Cardiac fibroblast (primary cell): Measurements from ENCODE around the gene ITGB1BP2.
"Not testable (repeated sequence)": the region's sequence is repeated elsewhere in the genome, so short reads cannot be mapped to it uniquely, and the experiment has no call there.

Source experiments
- DNase-seq, 2 donors: peaks; one replicate each; pipeline versions ENCODE4 v3.0.0 to v3.0.0-alpha.2; 2010; ENCODE audit warnings: low read depth in 2 of 2
- H3K4me3 ChIP-seq, 2 donors: replicated peaks in 1 of 2; 1 replicate in 1 of 2; 2 replicates in 1 of 2; pipeline ENCODE4 v1.5.1; 2011; ENCODE audit warnings: low read depth in 2 of 2, low read length in 2 of 2, mild to moderate bottlenecking in 2 of 2, moderate library complexity in 1 of 2
- TF ChIP-seq, protein P1 (sequence below): IDR thresholded peaks from one replicate; pipeline ENCODE4 v1.5.1; 2011; ENCODE audit warnings: low read depth, mild to moderate bottlenecking, low read length, inconsistent platforms

Gene ITGB1BP2

GRCh38 chrX:71301195-71301924, at the start of gene ITGB1BP2:
Gene ITGB1BP2 (plus strand): TSS chrX:71301750. CDS start chrX:71301807, 57 bp downstream.
- TF ChIP-seq, protein P1, sequence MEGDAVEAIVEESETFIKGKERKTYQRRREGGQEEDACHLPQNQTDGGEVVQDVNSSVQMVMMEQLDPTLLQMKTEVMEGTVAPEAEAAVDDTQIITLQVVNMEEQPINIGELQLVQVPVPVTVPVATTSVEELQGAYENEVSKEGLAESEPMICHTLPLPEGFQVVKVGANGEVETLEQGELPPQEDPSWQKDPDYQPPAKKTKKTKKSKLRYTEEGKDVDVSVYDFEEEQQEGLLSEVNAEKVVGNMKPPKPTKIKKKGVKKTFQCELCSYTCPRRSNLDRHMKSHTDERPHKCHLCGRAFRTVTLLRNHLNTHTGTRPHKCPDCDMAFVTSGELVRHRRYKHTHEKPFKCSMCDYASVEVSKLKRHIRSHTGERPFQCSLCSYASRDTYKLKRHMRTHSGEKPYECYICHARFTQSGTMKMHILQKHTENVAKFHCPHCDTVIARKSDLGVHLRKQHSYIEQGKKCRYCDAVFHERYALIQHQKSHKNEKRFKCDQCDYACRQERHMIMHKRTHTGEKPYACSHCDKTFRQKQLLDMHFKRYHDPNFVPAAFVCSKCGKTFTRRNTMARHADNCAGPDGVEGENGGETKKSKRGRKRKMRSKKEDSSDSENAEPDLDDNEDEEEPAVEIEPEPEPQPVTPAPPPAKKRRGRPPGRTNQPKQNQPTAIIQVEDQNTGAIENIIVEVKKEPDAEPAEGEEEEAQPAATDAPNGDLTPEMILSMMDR, result no peak
- DNase-seq, result peak; percentile 40 to 61
- no peak within 1 kb of the TSS for H3K4me3 ChIP-seq

GRCh38 chrX:71252221-71252620, 49.3 kb upstream of the ITGB1BP2 start:
- no peak for DNase-seq

DNA sequence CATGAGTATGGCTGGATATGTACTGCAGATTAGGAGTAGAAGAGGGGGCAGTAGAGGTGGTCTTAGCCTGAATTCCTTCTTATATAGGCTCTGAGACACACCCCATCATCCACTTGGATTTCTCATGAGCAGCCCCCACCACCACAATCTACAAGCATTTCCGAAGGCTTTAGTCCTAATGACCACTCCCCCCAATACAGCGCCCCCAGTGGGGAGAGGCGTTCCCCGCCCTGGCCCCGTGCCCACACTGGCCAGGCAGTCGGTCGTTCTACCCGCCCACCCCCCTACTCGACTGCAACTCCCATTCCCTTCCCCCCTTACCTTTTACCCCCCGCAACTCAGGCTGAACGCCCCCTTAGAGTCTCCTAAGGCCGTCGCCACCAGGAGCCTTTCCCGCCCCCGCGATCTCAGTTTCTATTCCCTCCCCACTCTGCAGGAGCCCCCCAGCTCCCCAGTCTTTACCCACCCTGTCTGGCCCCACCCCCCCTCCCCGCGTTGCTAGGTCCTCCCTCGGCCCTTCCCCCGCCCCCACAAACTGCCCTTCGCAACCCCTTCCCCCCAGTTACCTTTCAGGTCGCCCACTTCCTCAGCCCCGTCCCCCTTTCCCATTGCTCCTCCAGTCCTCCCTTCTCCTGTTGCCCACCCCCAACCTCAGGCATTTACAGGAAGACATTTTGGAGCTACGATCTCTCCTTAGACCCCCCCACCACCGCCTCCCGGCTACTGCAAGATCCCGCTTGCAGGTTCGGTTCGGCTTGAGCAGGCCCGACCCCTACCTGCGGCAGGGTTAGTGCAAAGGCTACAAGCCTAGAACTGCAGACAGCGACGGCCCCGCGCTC, 48.1 kb upstream of the ITGB1BP2 start:
- peak; percentile 24 to 51 for DNase-seq
- H3K4me3 ChIP-seq, result peak overlapping the region; percentile 76 to 78
- TF ChIP-seq, protein P1, result peak; percentile 49

More at GRCh38 chrX:71252221-71252620, 49.3 kb upstream of the ITGB1BP2 start:
- TF ChIP-seq, protein P1, result no peak
- no peak overlapping the region for H3K4me3 ChIP-seq

GRCh38 chrX:71254092-71254963, 47.2 kb upstream of the ITGB1BP2 start, which contains the start of gene ZMYM3:
Gene ZMYM3 (minus strand): TSS chrX:71254140. CDS start chrX:71253255, 885 bp downstream.
- TF ChIP-seq, protein P1, result no peak
- H3K4me3 ChIP-seq, result peak within 1 kb of the TSS; percentile 76 to 78
- peak; percentile 82 to 88 for DNase-seq

GRCh38 chrX:71256051-71256450, 45.5 kb upstream of the ITGB1BP2 start:
- TF ChIP-seq, protein P1, result no peak
- peak; percentile 4 to 6 for DNase-seq

DNA sequence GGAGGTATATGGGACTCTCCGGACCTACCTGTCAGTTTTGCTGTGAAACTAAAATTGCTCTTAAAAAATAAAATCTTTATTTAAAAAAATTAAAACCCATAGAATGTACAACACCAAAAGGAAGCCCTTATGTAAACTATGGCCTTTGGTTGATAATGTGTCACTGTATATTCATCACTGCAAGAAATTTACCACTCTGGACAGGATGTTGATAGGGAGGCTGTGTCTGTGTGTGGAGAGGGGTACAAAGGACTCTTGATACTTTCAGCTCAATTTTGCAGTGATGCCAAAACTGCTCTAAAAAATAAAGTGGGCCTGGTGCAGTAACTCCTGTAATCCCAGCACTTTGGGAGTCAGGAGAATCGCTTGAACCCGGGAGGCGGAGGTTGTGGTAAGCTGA, 44.7 kb upstream of the ITGB1BP2 start:
- H3K4me3 ChIP-seq, result no peak overlapping the region
- DNase-seq, result no peak
- TF ChIP-seq, protein P1, result no peak

More at GRCh38 chrX:71256051-71256450, 45.5 kb upstream of the ITGB1BP2 start:
- no peak overlapping the region for H3K4me3 ChIP-seq

DNA sequence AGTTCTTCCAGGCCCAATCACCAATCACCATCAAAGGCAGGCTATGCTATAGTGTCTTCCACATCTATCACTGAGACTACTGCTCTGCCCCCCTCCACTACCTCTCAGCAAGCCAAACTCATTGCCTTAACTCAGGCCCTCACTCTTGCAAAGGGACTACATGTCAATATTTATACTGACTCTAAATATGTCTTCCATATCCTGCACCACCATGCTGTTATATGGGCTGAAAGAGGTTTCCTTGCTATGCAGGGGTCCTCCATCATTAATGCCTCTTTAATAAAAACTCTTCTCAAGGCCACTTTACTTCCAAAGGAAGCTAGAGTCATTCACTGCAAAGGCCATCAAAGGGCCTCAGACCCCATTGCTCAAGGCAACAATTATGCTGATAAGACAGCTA, 32.9 kb upstream of the ITGB1BP2 start:
- H3K4me3 ChIP-seq, DNase-seq: not testable (repeated sequence)
